OCI-LY7 (cell line): ENCODE measurements around the gene NME7. TPM values are rescaled to one million over a fixed set of nuclear protein-coding genes. Genes with fewer than 3 reads are reported as not detected.

ENCODE experiments used
- BruUV-seq: library from RNA; stranded (reverse); fragments of 400-500 nt; replicated peaks from 2 replicates; lab custom pipeline; 2021; lab: Mats Ljungman, UMichigan
- CTCF ChIA-PET: fragments of 300-600 bp; sonication (Branson Sonifier 250); formaldehyde crosslinking; loops from one replicate; lab custom pipeline; 2022; ENCODE audit warnings: antibody characterized with exemption; ENCODE audit not compliant: unreplicated experiment; lab: Charles Lee
- POLR2A ChIA-PET: fragments of 300-600 bp; sonication (Branson Sonifier 250); formaldehyde crosslinking; loops from one replicate; lab custom pipeline; 2022; ENCODE audit warnings: antibody characterized with exemption; lab: Charles Lee
- DNase-seq: peaks from one replicate; pipeline ENCODE4 v3.0.0-alpha.2; 2015; ENCODE audit warnings: low spot score
- H2AFZ ChIP-seq: fragments of 200-600 bp; sonication (generic), shearing (Covaris generic); 2 replicates; pipeline ENCODE4 v1.6.1; 2014; ENCODE audit warnings: mild to moderate bottlenecking, antibody characterized with exemption, low read length, moderate library complexity
- H3K27ac ChIP-seq: fragments of 200-600 bp; sonication (generic); 2 replicates; pipeline ENCODE4 v1.5.1; 2014; ENCODE audit warnings: mixed run types, low read depth, mild to moderate bottlenecking, moderate library complexity, low read length, inconsistent platforms; ENCODE audit not compliant: poor library complexity, severe bottlenecking
- H3K36me3 ChIP-seq: fragments of 200-600 bp; sonication (generic); 2 replicates; pipeline ENCODE4 v1.6.1; 2014; ENCODE audit warnings: mild to moderate bottlenecking, antibody characterized with exemption, low read length, moderate library complexity, mixed read lengths; ENCODE audit not compliant: insufficient read depth
- H3K4me1 ChIP-seq: fragments of 200-600 bp; sonication (generic); 2 replicates; pipeline ENCODE4 v1.5.1; 2014; ENCODE audit warnings: mild to moderate bottlenecking, low read length; ENCODE audit not compliant: insufficient read depth, poor library complexity, severe bottlenecking
- H3K4me2 ChIP-seq: fragments of 200-600 bp; sonication (generic); 2 replicates; pipeline ENCODE4 v1.6.1; 2014; ENCODE audit warnings: mild to moderate bottlenecking, low read length
- H3K4me3 ChIP-seq: fragments of 200-600 bp; sonication (generic); 2 replicates; pipeline ENCODE4 v1.5.1; 2014; ENCODE audit warnings: mild to moderate bottlenecking, low read depth, low read length; ENCODE audit not compliant: poor library complexity, severe bottlenecking
- H3K79me2 ChIP-seq: fragments of 200-600 bp; sonication (generic); 2 replicates; pipeline ENCODE4 v1.6.1; 2016; ENCODE audit warnings: low read depth, mild to moderate bottlenecking, low read length, moderate library complexity, mixed read lengths; ENCODE audit not compliant: insufficient read depth
- H3K9me2 ChIP-seq: fragments of 200-600 bp; sonication (generic); 2 replicates; pipeline ENCODE4 v1.6.1; 2016; ENCODE audit warnings: mild to moderate bottlenecking, low read length, mixed read lengths; ENCODE audit not compliant: insufficient read depth
- H3K9me3 ChIP-seq: fragments of 200-600 bp; sonication (generic); 2 replicates; pipeline ENCODE4 v1.6.1; 2014; ENCODE audit warnings: mild to moderate bottlenecking, mixed run types, low read length, mixed read lengths
- H4K20me1 ChIP-seq: fragments of 200-600 bp; sonication (generic); 2 replicates; pipeline ENCODE4 v1.6.1; 2014; ENCODE audit warnings: mild to moderate bottlenecking, antibody characterized with exemption, low read length, moderate library complexity, mixed read lengths; ENCODE audit not compliant: insufficient read depth
- EZH2phosphoT487 ChIP-seq: fragments of 200-600 bp; sonication (generic); IDR thresholded peaks from 2 replicates; pipeline ENCODE4 v1.6.1; 2018; ENCODE audit warnings: low read depth, borderline replicate concordance, mild to moderate bottlenecking, mixed run types, antibody characterized with exemption, low read length, moderate library complexity, mixed read lengths
- intact Hi-C: fragments of 100-400 bp; cut with micrococcal nuclease; formaldehyde crosslinking; loops from one replicate; pipeline ENCODE4 v1.10.0; 2022; ENCODE audit not compliant: unreplicated experiment
- total RNA-seq, 2 experiments: library from RNA; depleted of rRNA in 1 of 2; stranded (reverse); fragments of >200 nt in 1 of 2; shearing (Covaris generic) in 1 of 2; gene quantifications; 2 replicates each; pipeline ENCODE4 v1.2.3, GENCODE V29; 2014 to 2022
- TF ChIP-seq, protein P1 (sequence below): fragments of 200-600 bp; sonication (generic); conservative IDR thresholded peaks from 2 replicates; pipeline ENCODE4 v1.5.1; 2014; ENCODE audit warnings: mild to moderate bottlenecking, antibody characterized with exemption, low read length, moderate library complexity, mixed read lengths

The NME7 gene
- total RNA-seq, 2 experiments from 2014 or later: 9.3 to 17.0 TPM

DNA sequence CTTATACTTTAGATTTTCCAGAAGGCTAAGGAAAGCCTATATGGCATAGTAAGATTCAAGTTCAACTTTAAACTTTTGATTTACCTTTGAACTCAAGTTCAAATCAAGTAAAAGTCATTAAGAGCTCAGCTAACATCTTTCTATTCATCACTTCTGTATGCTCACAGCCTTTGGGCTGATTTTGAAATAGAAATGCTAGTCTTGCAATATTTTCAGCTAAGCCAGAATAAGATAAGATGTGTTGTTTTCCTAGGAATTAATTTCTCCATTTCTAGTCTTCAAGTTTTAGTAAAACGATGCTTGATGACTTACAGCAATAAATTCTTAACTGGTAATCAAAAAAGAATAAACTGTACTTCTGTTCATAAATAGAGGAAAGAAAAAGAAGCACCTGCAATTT, 225.5 kb downstream of the NME7 start:
- H3K36me3 ChIP-seq: no peaks in the 10 kb centered on the region
- POLR2A ChIA-PET: interaction anchor here (0.7 kb wide), 1 partner anchor 1390 kb away, joined by 3 read pairs; the partner anchor contains the start of gene GORAB
- no peak for TF ChIP-seq EZH2phosphoT487
- TF ChIP-seq, protein P1, sequence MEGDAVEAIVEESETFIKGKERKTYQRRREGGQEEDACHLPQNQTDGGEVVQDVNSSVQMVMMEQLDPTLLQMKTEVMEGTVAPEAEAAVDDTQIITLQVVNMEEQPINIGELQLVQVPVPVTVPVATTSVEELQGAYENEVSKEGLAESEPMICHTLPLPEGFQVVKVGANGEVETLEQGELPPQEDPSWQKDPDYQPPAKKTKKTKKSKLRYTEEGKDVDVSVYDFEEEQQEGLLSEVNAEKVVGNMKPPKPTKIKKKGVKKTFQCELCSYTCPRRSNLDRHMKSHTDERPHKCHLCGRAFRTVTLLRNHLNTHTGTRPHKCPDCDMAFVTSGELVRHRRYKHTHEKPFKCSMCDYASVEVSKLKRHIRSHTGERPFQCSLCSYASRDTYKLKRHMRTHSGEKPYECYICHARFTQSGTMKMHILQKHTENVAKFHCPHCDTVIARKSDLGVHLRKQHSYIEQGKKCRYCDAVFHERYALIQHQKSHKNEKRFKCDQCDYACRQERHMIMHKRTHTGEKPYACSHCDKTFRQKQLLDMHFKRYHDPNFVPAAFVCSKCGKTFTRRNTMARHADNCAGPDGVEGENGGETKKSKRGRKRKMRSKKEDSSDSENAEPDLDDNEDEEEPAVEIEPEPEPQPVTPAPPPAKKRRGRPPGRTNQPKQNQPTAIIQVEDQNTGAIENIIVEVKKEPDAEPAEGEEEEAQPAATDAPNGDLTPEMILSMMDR: no peak
- no peak overlapping the region for H3K4me2 ChIP-seq
- H2AFZ ChIP-seq: no peak overlapping the region
- CTCF ChIA-PET: no interaction called here
- no peaks in the 10 kb centered on the region for H3K79me2 ChIP-seq
- H3K4me1 ChIP-seq: no peaks in the 10 kb centered on the region
- intact Hi-C loops: no loop called here
- no peak overlapping the region for H3K4me3 ChIP-seq
- no peak overlapping the region for H3K27ac ChIP-seq
- no peaks in the 10 kb centered on the region for H4K20me1 ChIP-seq
- BruUV-seq: no TSS peak
- no peaks in the 10 kb centered on the region for H3K9me3 ChIP-seq
- H3K9me2 ChIP-seq: no peaks in the 10 kb centered on the region; the same call in 1 of the 2 replicates
- no peak for DNase-seq

DNA sequence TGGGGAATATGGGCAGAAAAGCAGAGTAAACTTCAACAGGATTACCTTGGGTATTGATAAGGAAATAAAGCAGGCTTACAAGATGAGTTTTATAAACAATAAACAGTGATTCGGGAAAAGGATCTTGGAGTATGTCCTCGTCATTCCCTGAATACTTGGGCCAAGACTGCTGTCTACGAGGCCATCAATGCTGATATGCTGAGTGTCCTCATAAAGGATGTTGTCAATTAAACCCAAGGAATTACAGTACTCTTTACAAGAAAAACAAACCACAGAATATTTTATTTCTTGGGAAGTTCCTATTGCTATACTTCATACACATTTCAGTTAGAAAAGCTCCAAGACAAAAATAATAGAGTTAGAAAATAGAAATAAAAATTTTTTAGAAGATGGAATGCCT, 226.2 kb downstream of the NME7 start:
- no peaks in the 10 kb centered on the region for H3K36me3 ChIP-seq
- POLR2A ChIA-PET: no interaction called here
- BruUV-seq: no TSS peak
- no peak overlapping the region for H3K4me3 ChIP-seq
- H3K9me2 ChIP-seq: no peaks in the 10 kb centered on the region; the same call in 1 of the 2 replicates
- H3K79me2 ChIP-seq: no peaks in the 10 kb centered on the region
- intact Hi-C loops: no loop called here
- H2AFZ ChIP-seq: no peak overlapping the region
- no peak overlapping the region for H3K27ac ChIP-seq
- DNase-seq: no peak
- no peaks in the 10 kb centered on the region for H3K9me3 ChIP-seq
- H3K4me1 ChIP-seq: no peaks in the 10 kb centered on the region
- no peaks in the 10 kb centered on the region for H4K20me1 ChIP-seq
- CTCF ChIA-PET: no interaction called here
- TF ChIP-seq, protein P1: no peak
- TF ChIP-seq EZH2phosphoT487: no peak
- H3K4me2 ChIP-seq: no peak overlapping the region

DNA sequence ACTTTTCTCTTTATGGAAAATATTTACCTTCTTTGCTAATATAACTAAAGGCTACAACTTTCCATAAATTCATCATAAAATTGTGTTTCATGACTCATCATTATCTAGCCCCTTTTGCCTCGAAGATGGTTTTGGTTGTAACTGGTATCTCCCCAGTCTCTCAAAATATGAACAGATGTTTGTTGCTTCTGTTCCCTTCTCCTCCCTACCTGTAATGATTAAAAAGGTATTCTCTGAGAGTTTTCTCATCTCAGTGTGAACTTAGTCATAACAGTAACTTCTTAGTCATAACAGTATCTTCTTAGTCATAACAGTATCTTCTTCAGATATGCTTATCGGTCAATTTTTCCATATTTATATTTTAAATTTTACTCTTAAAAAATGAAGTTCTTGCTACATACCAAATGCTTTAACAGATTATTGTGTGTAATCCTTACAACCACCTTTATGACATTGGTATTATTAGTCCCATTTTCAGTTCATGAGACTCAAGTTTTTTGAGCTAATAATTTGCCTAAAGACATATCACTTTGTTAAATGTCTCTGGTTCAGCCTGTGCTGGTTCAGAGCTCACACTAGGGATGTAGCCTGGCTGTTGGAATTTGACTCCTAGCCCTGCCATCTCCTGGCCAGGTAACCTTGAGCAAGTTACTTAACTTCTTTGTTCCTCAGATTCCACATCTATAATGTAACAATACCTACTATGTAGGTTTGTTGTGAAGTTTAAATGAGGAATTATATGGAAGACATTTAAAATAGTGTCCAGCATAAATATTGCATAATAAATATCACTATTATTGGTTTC, 228.5 kb downstream of the NME7 start:
- Histone ChIP-seq H4K20me1 (no peaks in the 10 kb centered on the region), H3K27ac (no peak overlapping the region), H3K4me3 (no peak overlapping the region), H3K9me2 (no peaks in the 10 kb centered on the region; the same call in 1 of the 2 replicates), H3K36me3 (peaks cover 1% of the 10 kb centered on the region; the same call in 1 of the 2 replicates), H3K4me1 (no peaks in the 10 kb centered on the region), H3K9me3 (no peaks in the 10 kb centered on the region), H2AFZ (no peak overlapping the region), H3K79me2 (no peaks in the 10 kb centered on the region), H3K4me2 (no peak overlapping the region)
- BruUV-seq: no TSS peak
- ChIA-PET CTCF (no interaction called here), POLR2A (interaction anchor here (0.6 to 1.6 kb wide), 4 partner anchors 10 to 1207 kb away, joined by 3 to 4 read pairs (median 4); no protein-coding TSS in a partner anchor)
- intact Hi-C loops: loop anchor here (10.0 kb wide), 1 partner anchor 534 kb away; no protein-coding TSS in a partner anchor
- TF ChIP-seq, protein P1: no peak
- no peak for TF ChIP-seq EZH2phosphoT487
- no peak for DNase-seq
